Measurements from ENCODE around the gene PPP1R27. TPM values are rescaled to one million over a fixed set of nuclear protein-coding genes. Genes with fewer than 3 reads are reported as not detected.

The PPP1R27 gene
- total and polyA plus RNA-seq, 9 of the 15 experiments (the other 6 are each of a cell fraction or from before 2014, with no cell fraction given) = 0.29 to 6.9 (median 1.5) TPM; not detected in 2

DNA sequence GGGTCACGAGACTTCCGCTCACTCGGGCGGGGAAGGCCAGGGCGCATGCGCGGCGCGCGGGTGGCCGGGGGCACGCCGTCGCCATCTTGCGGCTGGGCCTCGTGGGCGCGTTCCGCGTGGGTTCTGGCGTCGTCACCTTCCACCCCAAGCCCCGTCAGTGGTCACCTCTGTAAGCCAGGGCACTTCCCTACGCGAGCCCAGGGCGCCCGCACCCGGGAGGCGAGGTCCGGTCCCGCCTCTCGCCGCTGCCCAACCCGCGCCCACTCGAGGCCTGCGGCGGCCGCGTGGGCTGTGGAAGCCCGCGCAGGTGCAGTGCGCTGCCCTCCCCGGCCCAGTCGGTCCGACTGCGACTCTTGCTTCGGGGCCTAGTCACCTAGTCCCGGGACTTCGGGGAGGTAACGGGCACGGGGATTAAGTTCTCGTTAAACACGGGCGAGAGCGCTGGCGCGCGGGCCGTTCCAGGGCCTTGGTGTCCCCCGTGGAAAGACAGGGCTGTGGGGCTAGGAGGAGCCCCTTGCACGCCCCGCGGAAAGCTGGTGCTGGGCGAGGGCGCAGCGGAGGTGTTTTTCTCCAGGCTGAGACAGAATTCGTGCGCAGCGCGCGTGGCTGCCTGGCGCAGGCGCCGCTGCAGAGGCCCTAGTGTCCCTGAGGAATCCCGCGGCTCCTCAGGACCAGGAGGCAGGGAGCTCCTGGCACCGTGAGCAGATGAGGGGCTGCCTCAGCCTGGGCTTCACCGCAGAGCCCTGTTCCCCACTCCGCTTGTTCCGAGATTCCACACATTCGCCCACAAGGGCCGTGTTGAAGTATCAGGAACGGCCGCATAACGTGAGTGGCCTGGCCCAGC, 36.8 kb upstream of the PPP1R27 start (continued):
- TF ChIP-seq E2F4 (CRISPR knock-in tag; IDR thresholded peaks at IDR 0.05; ENCODE audit: low read depth) (0 out of 2 replicates have a peak, but pooled peaks have one; percentile 81), ZNF76 (CRISPR knock-in tag; IDR thresholded peaks at IDR 0.05; ENCODE audit: borderline replicate concordance) (0 out of 2 replicates have a peak, but pooled peaks have one; percentile 71), ZNF436 (CRISPR knock-in tag; IDR thresholded peaks at IDR 0.05) (no peak), TCF7L2 (IDR thresholded peaks at IDR 0.05; ENCODE audit: low read depth, low read length) (no peak), CXXC5 (CRISPR knock-in tag; IDR thresholded peaks at IDR 0.05) (peak; percentile 77), BRD9 (IDR thresholded peaks at IDR 0.05; ENCODE audit: low read depth, partially characterized antibody) (peak; percentile 42), MTA1 (IDR thresholded peaks at IDR 0.05; ENCODE audit: borderline replicate concordance) (0 out of 2 replicates have a peak, but pooled peaks have one; percentile 28), RCOR1 (IDR thresholded peaks at IDR 0.05; ENCODE audit: borderline replicate concordance in 1 of 2, low read depth in 2 of 2, low read length in 2 of 2) (0 out of 4 replicates have a peak, but pooled peaks of 1 of the 2 experiments have one; percentile 4), ILF3 (IDR thresholded peaks at IDR 0.05; ENCODE audit: borderline replicate concordance) (peak; percentile 45; the same call in 1 of the 2 replicates), ETV5 (CRISPR knock-in tag; IDR thresholded peaks at IDR 0.05; ENCODE audit: low read depth) (peak; percentile 99), ZNF445 (CRISPR knock-in tag; IDR thresholded peaks at IDR 0.05; ENCODE audit: low read depth) (no peak), ZNF699 (CRISPR knock-in tag; IDR thresholded peaks at IDR 0.05; ENCODE audit: insufficient replicate concordance) (no peak), POLR2G (IDR thresholded peaks at IDR 0.05; ENCODE audit: low read depth, low read length) (peak; percentile 91), PURB (CRISPR knock-in tag; IDR thresholded peaks at IDR 0.05; ENCODE audit: low read depth) (no peak), NCOA1 (IDR thresholded peaks at IDR 0.05; ENCODE audit: low read depth) (peak; percentile 10; the same call in 1 of the 2 replicates), NKRF (IDR thresholded peaks at IDR 0.05; ENCODE audit: borderline replicate concordance) (0 out of 2 replicates have a peak, but pooled peaks have one; percentile 30), GABPB1 (CRISPR knock-in tag; IDR thresholded peaks at IDR 0.05) (peak; percentile 89), MAX (CRISPR knock-in tag; IDR thresholded peaks at IDR 0.05) (peak; percentile 98), CBX2 (IDR thresholded peaks at IDR 0.05; ENCODE audit: insufficient read depth, low read length, poor library complexity, severe bottlenecking) (no peak), MYC (IDR thresholded peaks at IDR 0.05; ENCODE audit: low read depth, low read length) (peak; percentile 100), MYC (CRISPR knock-in tag; IDR thresholded peaks at IDR 0.05; ENCODE audit: borderline replicate concordance, low read depth) (peak; percentile 97)
- TF ChIP-seq, protein P1, sequence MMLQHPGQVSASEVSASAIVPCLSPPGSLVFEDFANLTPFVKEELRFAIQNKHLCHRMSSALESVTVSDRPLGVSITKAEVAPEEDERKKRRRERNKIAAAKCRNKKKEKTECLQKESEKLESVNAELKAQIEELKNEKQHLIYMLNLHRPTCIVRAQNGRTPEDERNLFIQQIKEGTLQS (IDR thresholded peaks at IDR 0.05) = no peak
- TF ChIP-seq, protein P1 (CRISPR knock-in tag; conservative IDR thresholded peaks at IDR 0.05) = 0 out of 2 replicates have a peak, but pooled peaks have one; percentile 73
